Lower leg skin (tissue), 4 donors: ENCODE measurements around the gene ZBTB20. TPM values are rescaled to one million over a fixed set of nuclear protein-coding genes. Genes with fewer than 3 reads are reported as not detected.
A peak's percentile ranks its signal among the peaks of the same experiment; 100 is the strongest.

Experiments used
- DNase-seq, 2 donors: peaks; one replicate each; pipeline ENCODE4 v3.0.0-alpha.2; 2019; ENCODE audit warnings: low spot score in 2 of 2
- H3K4me3 ChIP-seq: fragments of 200-600 bp; sonication (generic); 2 replicates; pipeline ENCODE4 v1.5.1; 2017; ENCODE audit warnings: mild to moderate bottlenecking, low read depth; ENCODE audit not compliant: poor library complexity, severe bottlenecking
- POLR2A ChIP-seq, 2 donors: fragments of 450-650 bp; IDR thresholded peaks; one replicate each; pipeline ENCODE4 v1.6.1; 2016 to 2017; ENCODE audit warnings: antibody characterized with exemption in 2 of 2, mild to moderate bottlenecking in 1 of 2, moderate library complexity in 1 of 2
- WGBS, 2 donors: methylation state at CpG; one replicate each; pipeline ENCODE4 v1.1.5; 2018; 5-methylcytosine and 5-hydroxymethylcytosine counted together
- intact Hi-C: fragments of 100-400 bp; cut with DNase I; formaldehyde crosslinking; loops from one replicate; pipeline ENCODE4 v1.15.0; 2023; ENCODE audit warnings: low total_unique reads
- total RNA-seq, 4 donors: library from RNA; depleted of rRNA; stranded (reverse); fragments of >200 nt; gene quantifications; one replicate each; pipeline ENCODE4 v1.1.0, GENCODE V29; 2016
- TF ChIP-seq, protein P1 (sequence below), 3 donors: fragments of 450-650 bp; IDR thresholded peaks; one replicate each; pipeline ENCODE4 v1.5.1; 2016; ENCODE audit warnings: antibody characterized with exemption in 3 of 3, mild to moderate bottlenecking in 3 of 3, moderate library complexity in 2 of 3

The ZBTB20 gene
- total RNA-seq, 4 donors from 2014 or later = 22.5 to 41.9 (median 33.1) TPM

DNA sequence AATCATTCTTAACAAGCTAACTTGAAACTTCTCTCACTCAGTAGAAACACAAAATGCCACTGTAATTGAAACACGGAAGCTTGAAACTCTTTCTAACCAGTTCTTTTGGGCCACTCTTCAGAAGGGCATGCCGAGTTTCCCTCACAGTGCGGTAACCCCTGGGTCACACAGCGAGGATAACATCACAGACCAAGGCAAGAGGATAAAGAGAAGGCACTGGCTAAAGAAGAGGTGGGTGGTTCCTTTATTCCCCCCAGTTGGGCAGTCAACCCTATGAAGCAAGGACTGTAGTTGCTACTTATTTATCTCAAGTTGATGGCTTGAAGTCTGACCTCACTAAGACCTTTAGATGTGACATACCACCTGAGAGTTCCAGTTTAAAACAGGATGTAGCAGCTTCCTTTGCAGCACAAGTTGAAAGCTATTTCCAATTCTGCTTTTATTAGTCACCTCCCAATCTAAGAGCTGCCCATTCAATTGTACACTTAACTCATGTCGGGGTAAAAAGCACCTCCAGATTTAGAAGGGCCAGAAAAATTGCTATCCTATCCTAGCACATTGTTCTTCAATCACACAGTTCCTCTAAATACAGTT is 580.8 kb downstream of the ZBTB20 start:
- TF ChIP-seq POLR2A (IDR thresholded peaks at IDR 0.05) = no peak
- TF ChIP-seq, protein P1, sequence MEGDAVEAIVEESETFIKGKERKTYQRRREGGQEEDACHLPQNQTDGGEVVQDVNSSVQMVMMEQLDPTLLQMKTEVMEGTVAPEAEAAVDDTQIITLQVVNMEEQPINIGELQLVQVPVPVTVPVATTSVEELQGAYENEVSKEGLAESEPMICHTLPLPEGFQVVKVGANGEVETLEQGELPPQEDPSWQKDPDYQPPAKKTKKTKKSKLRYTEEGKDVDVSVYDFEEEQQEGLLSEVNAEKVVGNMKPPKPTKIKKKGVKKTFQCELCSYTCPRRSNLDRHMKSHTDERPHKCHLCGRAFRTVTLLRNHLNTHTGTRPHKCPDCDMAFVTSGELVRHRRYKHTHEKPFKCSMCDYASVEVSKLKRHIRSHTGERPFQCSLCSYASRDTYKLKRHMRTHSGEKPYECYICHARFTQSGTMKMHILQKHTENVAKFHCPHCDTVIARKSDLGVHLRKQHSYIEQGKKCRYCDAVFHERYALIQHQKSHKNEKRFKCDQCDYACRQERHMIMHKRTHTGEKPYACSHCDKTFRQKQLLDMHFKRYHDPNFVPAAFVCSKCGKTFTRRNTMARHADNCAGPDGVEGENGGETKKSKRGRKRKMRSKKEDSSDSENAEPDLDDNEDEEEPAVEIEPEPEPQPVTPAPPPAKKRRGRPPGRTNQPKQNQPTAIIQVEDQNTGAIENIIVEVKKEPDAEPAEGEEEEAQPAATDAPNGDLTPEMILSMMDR (IDR thresholded peaks at IDR 0.05) = no peak
- intact Hi-C loops = no loop called here
- no peak overlapping the region for H3K4me3 ChIP-seq
- no peak for DNase-seq
- WGBS, 2 donors = 75 to 80% methylated on average over 5 of the region's 5 CpGs

DNA sequence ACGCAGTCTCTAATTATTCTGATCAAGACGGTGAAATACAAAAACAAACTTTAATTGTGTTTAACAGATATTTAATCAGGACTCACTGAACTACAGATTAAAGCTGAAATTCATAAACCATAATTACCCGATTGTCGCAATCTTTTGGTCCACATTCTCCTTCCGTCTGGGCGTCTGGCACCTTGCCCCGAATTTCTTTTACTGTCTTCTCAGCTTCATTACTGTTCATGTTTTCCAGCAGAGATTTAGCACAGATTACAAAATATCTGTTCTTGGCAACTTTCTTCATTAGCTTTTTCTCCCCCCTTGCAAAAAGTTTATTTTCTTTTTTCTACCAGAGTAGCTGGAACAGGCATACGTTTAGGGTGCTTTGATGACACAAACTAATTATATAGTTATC is 581.9 kb downstream of the ZBTB20 start:
- WGBS, 2 donors = 64 to 66% methylated on average over 8 of the region's 8 CpGs
- intact Hi-C loops = no loop called here
- DNase-seq = peak; percentile 70 to 95
- H3K4me3 ChIP-seq = no peak overlapping the region
- TF ChIP-seq, protein P1 (IDR thresholded peaks at IDR 0.05) = no peak
- TF ChIP-seq POLR2A (IDR thresholded peaks at IDR 0.05) = no peak

DNA sequence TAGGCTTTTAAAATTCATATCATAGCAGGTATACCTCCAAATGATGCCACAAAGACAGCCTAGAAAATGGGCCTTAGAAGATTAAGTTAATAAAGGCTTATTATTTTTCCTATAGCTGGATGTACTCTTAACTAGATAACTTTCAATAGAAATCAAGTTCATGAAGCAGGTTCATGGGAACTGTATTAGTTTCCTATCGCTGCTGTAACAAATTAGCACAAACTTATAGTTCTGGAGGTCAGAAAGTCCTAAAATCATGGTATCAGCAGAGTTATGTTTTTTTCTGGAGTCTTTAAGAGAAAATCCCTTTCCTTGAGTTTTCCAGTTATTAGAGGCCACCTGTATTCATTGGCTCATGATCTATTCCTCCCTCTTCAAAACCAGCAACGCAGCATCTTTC is 583.4 kb downstream of the ZBTB20 start:
- no peak overlapping the region for H3K4me3 ChIP-seq
- intact Hi-C loops = no loop called here
- TF ChIP-seq, protein P1 (IDR thresholded peaks at IDR 0.05) = no peak
- no peak for TF ChIP-seq POLR2A (IDR thresholded peaks at IDR 0.05)
- no peak for DNase-seq
- WGBS, 2 donors = 97% methylated on average over 2 of the region's 2 CpGs

DNA sequence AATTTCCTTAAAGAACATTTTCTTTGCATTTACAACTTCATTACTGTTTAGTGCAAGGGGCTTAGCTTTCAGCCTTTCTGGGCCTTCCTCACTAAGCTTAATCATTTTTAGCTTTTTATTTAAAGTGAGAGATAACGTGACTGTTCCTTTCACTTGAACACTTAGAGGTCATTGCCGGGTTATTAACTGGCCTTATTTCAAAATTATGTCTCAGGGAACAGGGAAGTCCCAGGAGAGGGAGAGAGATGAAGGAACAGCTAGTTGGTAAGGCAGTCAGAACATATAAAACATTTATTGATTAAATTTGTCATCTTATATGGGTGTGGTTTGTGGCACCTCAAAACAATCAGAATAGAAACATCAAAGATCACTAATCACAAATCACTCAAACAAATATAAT is 584.5 kb downstream of the ZBTB20 start:
- intact Hi-C loops = no loop called here
- WGBS, 2 donors = 68 to 83% methylated on average over 2 of the region's 2 CpGs
- DNase-seq = no peak
- TF ChIP-seq, protein P1 (IDR thresholded peaks at IDR 0.05) = no peak
- no peak for TF ChIP-seq POLR2A (IDR thresholded peaks at IDR 0.05)
- H3K4me3 ChIP-seq = no peak overlapping the region

DNA sequence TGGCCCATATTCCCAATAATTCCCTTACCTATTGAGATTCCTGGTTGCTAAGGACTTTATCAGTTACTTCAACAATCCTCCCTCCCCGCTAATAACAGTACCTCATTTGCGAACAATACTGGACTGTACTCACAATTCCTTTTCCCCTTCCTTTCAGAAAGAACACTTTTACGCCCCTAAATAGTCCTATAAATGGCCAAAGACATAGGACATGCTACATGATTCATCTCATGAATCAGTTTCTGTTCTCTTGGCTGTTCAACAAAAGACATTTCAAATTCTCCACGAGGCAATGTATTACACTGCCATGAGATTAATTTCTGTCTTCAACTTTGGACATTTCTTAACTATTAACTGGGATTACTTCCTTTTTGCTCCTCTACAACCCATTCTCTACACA is 588.8 kb downstream of the ZBTB20 start:
- TF ChIP-seq, protein P1 (IDR thresholded peaks at IDR 0.05) = no peak
- TF ChIP-seq POLR2A (IDR thresholded peaks at IDR 0.05) = no peak
- intact Hi-C loops = loop anchor here (5.0 kb wide), 1 partner anchor 609 kb away; no protein-coding TSS in a partner anchor
- 73 to 74% methylated on average over 4 of the region's 4 CpGs for WGBS, 2 donors
- DNase-seq = no peak
- no peak overlapping the region for H3K4me3 ChIP-seq

DNA sequence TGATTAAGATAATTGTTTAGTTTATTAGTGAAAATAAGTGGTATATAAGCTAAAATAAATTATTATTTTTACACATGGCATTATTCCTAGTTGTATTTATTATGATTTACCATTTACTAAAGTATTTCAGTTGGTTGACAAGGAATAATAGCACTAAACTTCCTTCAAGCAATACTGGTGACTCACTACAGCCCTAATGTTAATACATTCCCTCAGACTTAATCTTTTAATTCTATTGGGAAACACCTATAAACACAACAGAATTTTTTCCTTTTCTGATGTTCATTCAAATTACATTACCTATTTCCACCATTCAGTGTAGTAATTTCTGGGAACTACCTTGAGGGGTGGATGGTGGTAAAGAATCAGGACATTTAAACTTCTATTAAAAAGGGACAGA is 589.3 kb downstream of the ZBTB20 start:
- no peak for DNase-seq
- TF ChIP-seq, protein P1 (IDR thresholded peaks at IDR 0.05) = no peak
- intact Hi-C loops = loop anchor here (5.0 kb wide), 1 partner anchor 610 kb away; no protein-coding TSS in a partner anchor
- H3K4me3 ChIP-seq = no peak overlapping the region
